GM18951 (cell line): ENCODE measurements around the gene ECI1.

Experiments
- POLR2A ChIP-seq: IDR thresholded peaks from 4 replicates; pipeline ENCODE4 v1.6.1; 2011; ENCODE audit warnings: mild to moderate bottlenecking; ENCODE audit not compliant: insufficient read length, insufficient read depth; ENCODE audit errors: extremely low read depth
- in situ Hi-C: fragments of 300-500 bp; cut with MboI; formaldehyde crosslinking; loops from one replicate; pipeline ENCODE4 v1.12.0; 2022; ENCODE audit warnings: low sequenced_read_pairs, mixed read lengths, inconsistent platforms; ENCODE audit not compliant: unreplicated experiment

The ECI1 gene

GRCh38 chr16:2284797-2285576 lies 33.6 kb upstream of the ECI1 start:
- in situ Hi-C loops: no loop called here
- TF ChIP-seq POLR2A: no peak

- in situ Hi-C loops: no loop called here
- TF ChIP-seq POLR2A: no peak
Measured at GRCh38 chr16:2284001-2284770, 32.8 kb upstream of the ECI1 start.

GRCh38 chr16:2282866-2283555 lies 31.6 kb upstream of the ECI1 start:
- TF ChIP-seq POLR2A: no peak
- in situ Hi-C loops: no loop called here

GRCh38 chr16:2282262-2282661 lies 30.9 kb upstream of the ECI1 start:
- in situ Hi-C loops: no loop called here
- TF ChIP-seq POLR2A: no peak

GRCh38 chr16:2280981-2281542 lies 29.7 kb upstream of the ECI1 start:
- in situ Hi-C loops: no loop called here
- no peak for TF ChIP-seq POLR2A

GRCh38 chr16:2280461-2280860 lies 29.1 kb upstream of the ECI1 start:
- no peak for TF ChIP-seq POLR2A
- in situ Hi-C loops: no loop called here

- no peak for TF ChIP-seq POLR2A
- in situ Hi-C loops: no loop called here
Measured at GRCh38 chr16:2278956-2279800, 27.8 kb upstream of the ECI1 start.

GRCh38 chr16:2278272-2278608 lies 26.9 kb upstream of the ECI1 start:
- in situ Hi-C loops: no loop called here

GRCh38 chr16:2277466-2278271 lies 26.3 kb upstream of the ECI1 start:
- in situ Hi-C loops: no loop called here
- TF ChIP-seq POLR2A: no peak

More at GRCh38 chr16:2278272-2278608, 26.9 kb upstream of the ECI1 start:
- no peak for TF ChIP-seq POLR2A

- no peak for TF ChIP-seq POLR2A
- in situ Hi-C loops: no loop called here
Measured at GRCh38 chr16:2276368-2277195, 25.2 kb upstream of the ECI1 start.
